ENCODE results near the gene NLRP6. TPM values are rescaled to one million over a fixed set of nuclear protein-coding genes. Genes with fewer than 3 reads are reported as not detected.

Gene NLRP6
- total RNA-seq, 1 experiment from 2014 or later: not detected

DNA sequence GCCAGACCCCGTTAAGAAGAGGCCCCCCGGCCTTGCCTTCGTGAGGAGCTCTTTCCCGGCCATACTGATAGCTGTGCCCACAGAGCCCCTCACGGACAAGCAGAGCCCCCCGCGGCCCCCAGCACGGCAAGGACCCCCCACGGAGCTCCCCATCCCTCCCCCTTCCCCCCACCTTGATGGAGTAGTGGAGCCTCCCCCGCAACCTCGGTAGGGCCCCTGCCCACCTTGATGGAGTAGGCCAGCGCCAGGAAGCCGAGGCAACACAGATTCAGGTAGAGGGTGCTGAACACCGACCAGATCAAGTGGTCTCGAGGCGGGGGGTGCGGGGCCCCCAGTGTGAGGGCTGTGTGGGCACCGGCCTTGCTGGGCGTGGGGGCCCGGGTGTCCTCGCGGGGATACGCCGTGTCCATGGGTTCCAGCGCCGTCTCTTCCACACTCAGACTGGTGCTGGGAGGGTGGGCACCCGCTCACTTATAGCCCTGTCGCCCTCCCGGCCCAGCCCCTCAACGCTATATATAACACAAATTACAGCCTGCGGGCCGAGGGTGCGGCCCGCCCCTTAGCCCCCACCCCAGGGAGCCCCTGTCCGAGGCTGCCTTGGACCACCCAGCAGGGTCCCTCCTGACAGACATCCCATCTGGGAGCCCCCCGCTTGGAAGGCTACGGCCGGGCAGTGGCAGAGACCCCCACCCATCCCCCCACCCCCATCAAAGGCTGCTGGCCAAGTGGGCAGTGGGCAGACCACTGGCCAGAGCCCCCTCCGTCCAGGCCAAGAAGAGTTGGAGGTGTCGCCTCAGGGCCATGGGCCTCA lies 21.1 kb downstream of the NLRP6 start, which contains the start of gene IFITM5:
Gene IFITM5, minus strand, starts transcription at position 446 of the 811 bp plus-strand sequence. Its CDS starts 36 bp downstream, at position 410.
- no peak for TF ChIP-seq EZH2 (IDR thresholded peaks at IDR 0.05; ENCODE audit: borderline replicate concordance, low read depth, low read length, poor library complexity, severe bottlenecking)
- TF ChIP-seq, protein P1, sequence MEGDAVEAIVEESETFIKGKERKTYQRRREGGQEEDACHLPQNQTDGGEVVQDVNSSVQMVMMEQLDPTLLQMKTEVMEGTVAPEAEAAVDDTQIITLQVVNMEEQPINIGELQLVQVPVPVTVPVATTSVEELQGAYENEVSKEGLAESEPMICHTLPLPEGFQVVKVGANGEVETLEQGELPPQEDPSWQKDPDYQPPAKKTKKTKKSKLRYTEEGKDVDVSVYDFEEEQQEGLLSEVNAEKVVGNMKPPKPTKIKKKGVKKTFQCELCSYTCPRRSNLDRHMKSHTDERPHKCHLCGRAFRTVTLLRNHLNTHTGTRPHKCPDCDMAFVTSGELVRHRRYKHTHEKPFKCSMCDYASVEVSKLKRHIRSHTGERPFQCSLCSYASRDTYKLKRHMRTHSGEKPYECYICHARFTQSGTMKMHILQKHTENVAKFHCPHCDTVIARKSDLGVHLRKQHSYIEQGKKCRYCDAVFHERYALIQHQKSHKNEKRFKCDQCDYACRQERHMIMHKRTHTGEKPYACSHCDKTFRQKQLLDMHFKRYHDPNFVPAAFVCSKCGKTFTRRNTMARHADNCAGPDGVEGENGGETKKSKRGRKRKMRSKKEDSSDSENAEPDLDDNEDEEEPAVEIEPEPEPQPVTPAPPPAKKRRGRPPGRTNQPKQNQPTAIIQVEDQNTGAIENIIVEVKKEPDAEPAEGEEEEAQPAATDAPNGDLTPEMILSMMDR (conservative IDR thresholded peaks at IDR 0.05; ENCODE audit: low read depth, low read length): no peak
- Histone ChIP-seq H3K27ac (ENCODE audit: low read depth, low read length, poor library complexity, severe bottlenecking) (no peak within 1 kb of the TSS), H3K4me1 (ENCODE audit: insufficient read depth, low read length, poor library complexity, severe bottlenecking) (no peaks in the 10 kb centered on the region), H3K36me3 (ENCODE audit: insufficient read depth, low read length, poor library complexity, severe bottlenecking) (no peaks in the 10 kb centered on the region), H3K9me3 (ENCODE audit: low read depth, low read length, poor library complexity, severe bottlenecking) (no peaks in the 10 kb centered on the region), H3K27me3 (replicated peaks; ENCODE audit: insufficient read depth, low read depth, low read length, poor library complexity) (no peaks in the 10 kb centered on the region), H3K4me3 (ENCODE audit: low read depth, low read length, poor library complexity, severe bottlenecking) (no peak within 1 kb of the TSS)
- no peak for DNase-seq (ENCODE audit: low spot score)
- CTCF ChIA-PET: no interaction called here
- POLR2A ChIA-PET (ENCODE audit: low non-redundant PET): no interaction called here
- intact Hi-C loops (cut with micrococcal nuclease; ENCODE audit: unreplicated experiment): no loop called here
- no TSS peak for BruUV-seq (replicated peaks)

- H3K27ac ChIP-seq (ENCODE audit: low read depth, low read length, poor library complexity, severe bottlenecking): no peak overlapping the region
- no peaks in the 10 kb centered on the region for H3K27me3 ChIP-seq (replicated peaks; ENCODE audit: insufficient read depth, low read depth, low read length, poor library complexity)
- ChIA-PET POLR2A (ENCODE audit: low non-redundant PET) (no interaction called here), CTCF (no interaction called here)
- intact Hi-C loops (cut with micrococcal nuclease; ENCODE audit: unreplicated experiment): loop anchor here (10.0 kb wide), 1 partner anchor 55 kb away; no protein-coding TSS in a partner anchor
- H3K4me3 ChIP-seq (ENCODE audit: low read depth, low read length, poor library complexity, severe bottlenecking): no peak overlapping the region
- H3K9me3 ChIP-seq (ENCODE audit: low read depth, low read length, poor library complexity, severe bottlenecking): no peaks in the 10 kb centered on the region
- H3K36me3 ChIP-seq (ENCODE audit: insufficient read depth, low read length, poor library complexity, severe bottlenecking): no peaks in the 10 kb centered on the region
- BruUV-seq (replicated peaks): no TSS peak
- peak; percentile 57 for DNase-seq (ENCODE audit: low spot score)
- no peak for TF ChIP-seq EZH2 (IDR thresholded peaks at IDR 0.05; ENCODE audit: borderline replicate concordance, low read depth, low read length, poor library complexity, severe bottlenecking)
- TF ChIP-seq, protein P1 (conservative IDR thresholded peaks at IDR 0.05; ENCODE audit: low read depth, low read length): peak; percentile 52
- no peaks in the 10 kb centered on the region for H3K4me1 ChIP-seq (ENCODE audit: insufficient read depth, low read length, poor library complexity, severe bottlenecking)
These were observed 21.9 kb downstream of the NLRP6 start for GRCh38 chr11:299951-300735.

- Histone ChIP-seq H3K4me1 (ENCODE audit: insufficient read depth, low read length, poor library complexity, severe bottlenecking) (peaks cover 9% of the 10 kb centered on the region), H3K27me3 (replicated peaks; ENCODE audit: insufficient read depth, low read depth, low read length, poor library complexity) (no peaks in the 10 kb centered on the region), H3K4me3 (ENCODE audit: low read depth, low read length, poor library complexity, severe bottlenecking) (no peak overlapping the region), H3K36me3 (ENCODE audit: insufficient read depth, low read length, poor library complexity, severe bottlenecking) (no peaks in the 10 kb centered on the region), H3K9me3 (ENCODE audit: low read depth, low read length, poor library complexity, severe bottlenecking) (no peaks in the 10 kb centered on the region), H3K27ac (ENCODE audit: low read depth, low read length, poor library complexity, severe bottlenecking) (no peak overlapping the region)
- CTCF ChIA-PET: no interaction called here
- no peak for DNase-seq (ENCODE audit: low spot score)
- no peak for TF ChIP-seq EZH2 (IDR thresholded peaks at IDR 0.05; ENCODE audit: borderline replicate concordance, low read depth, low read length, poor library complexity, severe bottlenecking)
- TF ChIP-seq, protein P1 (conservative IDR thresholded peaks at IDR 0.05; ENCODE audit: low read depth, low read length): no peak
- POLR2A ChIA-PET (ENCODE audit: low non-redundant PET): no interaction called here
- no TSS peak for BruUV-seq (replicated peaks)
- intact Hi-C loops (cut with micrococcal nuclease; ENCODE audit: unreplicated experiment): loop anchor here (10.0 kb wide), 1 partner anchor 51 kb away; no protein-coding TSS in a partner anchor
These were observed 25.2 kb downstream of the NLRP6 start for GRCh38 chr11:303363-303762.

All from A673 (cell line).